KMS-11 (cell line): ENCODE data around the gene ABHD4.

Source experiments
- H2AFZ ChIP-seq: fragments of 200-600 bp; sonication (generic); 2 replicates; pipeline ENCODE4 v1.6.1; 2016; ENCODE audit warnings: antibody characterized with exemption, mixed run types, low read depth
- H3K27ac ChIP-seq: fragments of 200-600 bp; sonication (generic); 2 replicates; pipeline ENCODE4 v1.6.1; 2016; ENCODE audit warnings: mild to moderate bottlenecking, mixed run types
- H3K27me3 ChIP-seq: fragments of 200-600 bp; sonication (generic); 2 replicates; pipeline ENCODE4 v1.6.1; 2017; ENCODE audit warnings: mild to moderate bottlenecking, low read depth, mixed run types, moderate library complexity; ENCODE audit not compliant: insufficient read depth
- H3K36me3 ChIP-seq: fragments of 200-600 bp; sonication (generic); 2 replicates; pipeline ENCODE4 v1.6.1; 2017; ENCODE audit warnings: mild to moderate bottlenecking, mixed run types; ENCODE audit not compliant: insufficient read depth
- H3K4me1 ChIP-seq: fragments of 200-600 bp; sonication (generic); 2 replicates; pipeline ENCODE4 v1.6.1; 2016; ENCODE audit warnings: mild to moderate bottlenecking, low read depth, mixed run types; ENCODE audit not compliant: poor library complexity, severe bottlenecking
- H3K4me2 ChIP-seq: fragments of 200-600 bp; sonication (generic); 2 replicates; pipeline ENCODE4 v1.7.0; 2016; ENCODE audit warnings: mild to moderate bottlenecking, mixed run types
- H3K4me3 ChIP-seq: fragments of 200-600 bp; sonication (generic); IDR thresholded peaks from 2 replicates; pipeline ENCODE4 v1.6.1; 2017; ENCODE audit warnings: low read depth, low read length, mixed read lengths; ENCODE audit not compliant: insufficient read depth
- H3K79me2 ChIP-seq: fragments of 200-600 bp; sonication (generic); 2 replicates; pipeline ENCODE4 v1.6.1; 2016; ENCODE audit warnings: low read depth, mixed run types; ENCODE audit not compliant: insufficient read depth
- H3K9ac ChIP-seq: fragments of 200-600 bp; sonication (generic); 2 replicates; pipeline ENCODE4 v1.6.1; 2016; ENCODE audit warnings: mild to moderate bottlenecking, mixed run types
- H4K20me1 ChIP-seq: fragments of 200-600 bp; sonication (generic); 2 replicates; pipeline ENCODE4 v1.6.1; 2016; ENCODE audit warnings: mild to moderate bottlenecking, mixed run types; ENCODE audit not compliant: insufficient read depth
- TF ChIP-seq, protein P1 (sequence below): fragments of 200-600 bp; sonication (generic); conservative IDR thresholded peaks from 2 replicates; pipeline ENCODE4 v1.6.1; 2017; ENCODE audit warnings: low read depth, mild to moderate bottlenecking, antibody characterized with exemption, low read length, moderate library complexity, mixed read lengths

ABHD4 gene

DNA sequence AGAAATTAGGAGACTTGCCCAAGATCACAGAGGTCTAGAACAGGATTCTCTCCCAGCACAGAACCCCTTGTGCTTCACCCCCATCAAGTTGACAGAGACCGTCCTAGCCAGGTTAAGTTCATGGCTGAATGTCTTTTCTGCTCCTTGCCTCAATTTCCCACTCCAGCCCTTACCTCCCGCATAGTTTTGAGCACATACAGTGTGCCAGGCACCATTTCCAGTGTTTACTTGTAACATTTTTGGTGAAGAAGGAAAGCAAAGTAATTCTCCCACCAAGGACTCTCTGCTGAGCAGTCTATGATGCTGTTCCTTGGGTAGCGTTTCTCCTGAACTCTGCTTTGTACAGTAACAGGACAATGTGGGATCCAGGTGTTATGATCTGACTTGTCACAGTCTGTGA lies 1.2 kb downstream of the ABHD4 start:
- H3K4me3 ChIP-seq: no peak overlapping the region
- H2AFZ ChIP-seq: no peak overlapping the region; the same call in 1 of the 2 replicates
- H3K79me2 ChIP-seq: peaks cover 22% of the 10 kb centered on the region
- peak overlapping the region; percentile 84 for H3K4me2 ChIP-seq
- no peaks in the 10 kb centered on the region for H4K20me1 ChIP-seq
- H3K4me1 ChIP-seq: peaks cover 53% of the 10 kb centered on the region
- no peaks in the 10 kb centered on the region for H3K36me3 ChIP-seq
- no peaks in the 10 kb centered on the region for H3K27me3 ChIP-seq
- TF ChIP-seq, protein P1, sequence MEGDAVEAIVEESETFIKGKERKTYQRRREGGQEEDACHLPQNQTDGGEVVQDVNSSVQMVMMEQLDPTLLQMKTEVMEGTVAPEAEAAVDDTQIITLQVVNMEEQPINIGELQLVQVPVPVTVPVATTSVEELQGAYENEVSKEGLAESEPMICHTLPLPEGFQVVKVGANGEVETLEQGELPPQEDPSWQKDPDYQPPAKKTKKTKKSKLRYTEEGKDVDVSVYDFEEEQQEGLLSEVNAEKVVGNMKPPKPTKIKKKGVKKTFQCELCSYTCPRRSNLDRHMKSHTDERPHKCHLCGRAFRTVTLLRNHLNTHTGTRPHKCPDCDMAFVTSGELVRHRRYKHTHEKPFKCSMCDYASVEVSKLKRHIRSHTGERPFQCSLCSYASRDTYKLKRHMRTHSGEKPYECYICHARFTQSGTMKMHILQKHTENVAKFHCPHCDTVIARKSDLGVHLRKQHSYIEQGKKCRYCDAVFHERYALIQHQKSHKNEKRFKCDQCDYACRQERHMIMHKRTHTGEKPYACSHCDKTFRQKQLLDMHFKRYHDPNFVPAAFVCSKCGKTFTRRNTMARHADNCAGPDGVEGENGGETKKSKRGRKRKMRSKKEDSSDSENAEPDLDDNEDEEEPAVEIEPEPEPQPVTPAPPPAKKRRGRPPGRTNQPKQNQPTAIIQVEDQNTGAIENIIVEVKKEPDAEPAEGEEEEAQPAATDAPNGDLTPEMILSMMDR: no peak
- peak overlapping the region; percentile 83 for H3K27ac ChIP-seq
- H3K9ac ChIP-seq: peak overlapping the region; percentile 76

DNA sequence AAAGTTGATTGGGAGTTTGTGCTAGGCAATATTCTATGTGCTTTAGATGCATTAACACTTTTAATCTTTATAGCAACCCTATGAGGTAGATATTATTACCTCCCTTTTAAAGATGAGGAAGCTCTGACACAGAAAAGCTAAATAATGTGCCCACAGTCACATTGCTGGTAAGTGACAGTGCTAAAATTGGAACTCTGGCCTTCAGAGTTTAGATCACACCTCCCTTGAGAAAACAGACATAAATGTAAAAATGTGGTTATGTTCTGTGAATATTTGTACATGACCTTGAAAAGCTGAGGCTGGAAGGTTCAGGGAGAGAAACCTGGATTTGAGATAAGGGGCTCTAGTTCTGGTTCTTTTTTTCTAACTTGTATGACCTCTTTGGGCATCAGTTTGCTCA lies 1.9 kb downstream of the ABHD4 start:
- Histone ChIP-seq H3K79me2 (peaks cover 22% of the 10 kb centered on the region), H3K4me1 (peaks cover 60% of the 10 kb centered on the region), H3K27me3 (no peaks in the 10 kb centered on the region), H3K4me3 (no peak overlapping the region), H3K27ac (peak overlapping the region; percentile 83; the same call in 1 of the 2 replicates), H3K9ac (peak overlapping the region; percentile 76; the same call in 1 of the 2 replicates), H2AFZ (no peak overlapping the region), H3K36me3 (no peaks in the 10 kb centered on the region), H4K20me1 (no peaks in the 10 kb centered on the region), H3K4me2 (peak overlapping the region; percentile 84)
- TF ChIP-seq, protein P1: no peak

DNA sequence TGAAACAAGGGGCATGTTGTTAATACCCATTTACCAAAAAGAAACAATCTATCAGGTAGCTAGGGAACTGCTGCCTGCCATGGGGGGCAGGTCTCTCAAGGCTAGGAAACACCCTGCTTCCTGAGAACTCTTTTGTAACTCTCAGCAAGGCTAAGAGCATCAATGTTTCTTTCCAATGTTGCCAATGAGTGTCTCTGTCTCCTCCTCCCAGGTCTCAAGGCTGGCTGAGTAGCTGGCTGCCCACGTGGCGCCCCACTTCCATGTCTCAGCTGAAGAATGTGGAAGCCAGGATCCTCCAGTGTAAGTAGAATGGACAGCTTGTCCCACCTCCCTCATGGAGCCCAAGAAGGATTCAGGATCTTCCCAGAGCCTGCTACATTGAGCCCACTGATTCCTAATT lies 3.4 kb downstream of the ABHD4 start:
- H3K36me3 ChIP-seq: no peaks in the 10 kb centered on the region
- peak overlapping the region; percentile 84 for H3K4me2 ChIP-seq

DNA sequence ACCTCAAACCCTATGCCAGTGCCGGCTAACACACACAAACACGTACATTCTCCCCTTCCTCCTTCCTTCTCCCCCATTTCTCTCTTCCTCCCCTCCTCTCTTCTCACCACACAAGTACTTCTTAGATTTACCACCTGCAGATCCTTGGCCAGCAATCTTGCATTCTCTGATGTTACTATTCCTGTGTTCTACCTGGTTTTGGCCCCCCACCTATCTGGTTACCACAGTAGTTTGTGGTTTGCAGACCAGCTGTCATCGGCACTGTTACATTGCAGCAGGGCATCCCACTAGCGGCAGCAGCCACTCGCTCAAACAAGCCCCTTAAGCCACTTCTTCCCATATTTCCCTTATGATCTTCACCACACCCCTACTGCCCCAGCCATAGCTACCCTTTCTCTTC lies 3.9 kb downstream of the ABHD4 start:
- H2AFZ ChIP-seq: no peak overlapping the region
- H3K36me3 ChIP-seq: no peaks in the 10 kb centered on the region
- H3K4me3 ChIP-seq: no peak overlapping the region
- peak overlapping the region; percentile 84 for H3K4me2 ChIP-seq
- no peaks in the 10 kb centered on the region for H4K20me1 ChIP-seq
- peaks cover 79% of the 10 kb centered on the region for H3K4me1 ChIP-seq
- TF ChIP-seq, protein P1: no peak
- peak overlapping the region; percentile 57 for H3K27ac ChIP-seq
- H3K79me2 ChIP-seq: peaks cover 22% of the 10 kb centered on the region
- no peaks in the 10 kb centered on the region for H3K27me3 ChIP-seq
- H3K9ac ChIP-seq: no peak overlapping the region; the same call in 1 of the 2 replicates

More for the DNA sequence above, 3.4 kb downstream of the ABHD4 start:
- Histone ChIP-seq H3K4me3 (no peak overlapping the region), H3K4me1 (peaks cover 74% of the 10 kb centered on the region), H3K9ac (no peak overlapping the region; the same call in 1 of the 2 replicates), H3K27me3 (no peaks in the 10 kb centered on the region), H4K20me1 (no peaks in the 10 kb centered on the region), H2AFZ (no peak overlapping the region), H3K27ac (peak overlapping the region; percentile 57), H3K79me2 (peaks cover 22% of the 10 kb centered on the region)
- TF ChIP-seq, protein P1: no peak
